Measurements from ENCODE around the gene DUSP3.
"Not testable (repeated sequence)": the region's sequence is repeated elsewhere in the genome, so short reads cannot be mapped to it uniquely, and the experiment has no call there.

The DUSP3 gene

DNA sequence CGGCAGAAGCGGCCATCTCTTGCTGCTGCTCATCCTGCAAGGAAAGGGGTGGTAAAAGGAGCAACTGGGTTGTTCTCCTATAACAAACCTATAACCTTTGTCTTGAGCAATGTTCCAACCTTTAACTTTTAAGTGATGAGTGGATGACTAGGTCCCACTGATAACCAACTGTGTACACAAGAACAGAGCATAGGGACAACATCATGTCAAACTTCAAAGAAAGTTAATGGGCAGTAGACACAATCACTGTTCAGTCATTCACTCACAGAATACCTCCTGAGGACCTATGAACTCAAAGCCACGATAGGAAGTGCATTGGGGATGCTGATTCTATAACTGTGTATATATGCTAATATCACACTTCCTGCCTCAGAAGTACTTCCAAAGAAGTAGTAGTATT lies 23.1 kb upstream of the DUSP3 start:
- no peak for DNase-seq (ENCODE audit: low read depth in 2 of 2, low spot score in 1 of 2)

DNA sequence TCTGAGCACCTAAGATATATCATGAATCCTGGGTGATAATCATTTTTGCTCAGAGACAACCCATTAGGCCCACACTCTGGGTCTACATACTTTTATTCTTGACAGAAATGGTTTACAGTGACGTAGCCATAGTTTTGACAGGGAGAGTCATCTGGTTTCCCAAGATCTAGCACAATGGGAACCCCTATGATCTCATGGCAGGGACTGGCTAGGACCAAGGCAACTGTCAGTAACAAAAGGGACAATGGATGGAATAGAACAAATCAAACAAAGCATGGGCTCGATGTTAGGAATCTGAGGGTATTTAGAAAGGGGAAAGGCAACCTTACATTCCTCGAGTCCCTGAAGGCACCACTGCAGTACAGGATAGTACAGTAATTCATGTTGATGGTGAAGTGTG lies 22.0 kb upstream of the DUSP3 start:
- DNase-seq (ENCODE audit: low read depth in 2 of 2, low spot score in 1 of 2), result no peak

DNA sequence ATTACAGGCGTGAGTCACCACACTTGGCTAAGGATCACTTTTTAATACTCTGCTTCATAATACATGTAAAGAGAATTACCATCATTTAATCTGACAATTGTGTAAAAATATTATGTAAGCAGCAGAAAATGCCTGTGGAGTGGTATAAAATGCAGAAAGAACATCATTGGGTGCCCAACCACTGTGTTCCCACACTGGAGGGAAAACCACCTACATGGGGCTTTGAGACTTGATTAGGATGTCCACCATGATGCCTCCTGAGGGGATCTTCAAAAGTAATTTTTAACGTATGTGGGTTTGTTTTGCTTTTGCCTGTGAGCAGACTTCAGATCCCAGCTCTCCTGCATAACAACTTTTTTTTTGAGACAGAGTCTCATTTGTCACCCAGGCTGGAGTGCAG lies 20.3 kb upstream of the DUSP3 start:
- no peak for DNase-seq (ENCODE audit: low read depth in 2 of 2, low spot score in 1 of 2)

DNA sequence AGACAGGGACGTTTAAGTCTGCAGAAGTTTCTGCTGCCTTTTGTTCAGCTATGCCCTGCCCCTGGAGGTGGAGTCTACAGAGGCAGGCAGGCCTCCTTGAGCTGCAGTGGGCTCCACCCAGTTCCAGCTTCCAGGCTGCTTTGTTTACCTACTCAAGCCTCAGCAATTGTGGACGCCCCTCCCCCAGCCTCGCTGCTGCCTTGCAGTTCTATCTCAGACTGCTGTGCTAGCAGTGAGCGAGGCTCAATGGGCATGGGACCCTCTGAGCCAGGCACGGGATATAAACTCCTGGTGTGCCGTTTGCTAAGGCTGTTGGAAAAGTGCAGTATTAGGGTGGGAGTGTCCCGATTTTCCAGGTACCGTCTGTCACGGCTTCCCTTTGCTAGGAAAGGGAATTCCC lies 19.2 kb upstream of the DUSP3 start:
- DNase-seq (ENCODE audit: low read depth in 2 of 2, low spot score in 1 of 2), result not testable (repeated sequence)

DNA sequence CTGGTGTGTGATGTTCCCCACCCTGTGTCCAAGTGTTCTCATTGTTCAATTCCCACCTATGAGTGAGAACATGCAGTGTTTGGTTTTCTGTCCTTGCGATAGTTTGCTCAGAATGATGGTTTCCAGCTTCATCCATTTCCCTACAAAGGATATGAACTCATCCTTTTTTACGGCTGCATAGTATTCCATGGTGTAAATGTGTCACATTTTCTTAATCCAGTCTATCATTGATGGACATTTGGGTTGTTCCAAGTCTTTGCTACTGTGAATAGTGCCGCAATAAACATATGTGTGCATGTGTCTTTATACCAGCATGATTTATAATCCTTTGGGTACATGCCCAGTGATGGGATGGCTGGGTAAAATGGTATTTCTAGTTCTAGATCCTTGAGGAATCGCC lies 13.9 kb upstream of the DUSP3 start:
- not testable (repeated sequence) for DNase-seq (ENCODE audit: low read depth in 2 of 2, low spot score in 1 of 2)

DNA sequence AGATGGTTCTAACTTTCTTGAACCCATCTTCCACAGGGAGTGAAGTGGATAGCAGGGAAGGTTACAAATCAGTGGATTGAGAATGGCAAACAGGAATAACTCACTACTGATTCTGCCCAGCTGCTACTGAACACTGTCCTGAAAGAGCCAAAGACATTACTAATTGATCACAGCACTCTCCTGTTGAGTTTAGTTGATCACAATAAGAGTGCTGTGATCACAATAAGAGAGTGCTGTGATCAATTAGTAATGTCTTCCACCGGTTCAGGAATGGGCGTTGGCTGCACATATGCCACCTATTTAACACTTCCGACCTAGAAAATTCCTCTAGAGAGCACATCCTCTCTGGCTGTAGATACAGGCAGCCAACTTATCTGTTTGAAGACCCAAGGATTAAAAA lies 12.8 kb upstream of the DUSP3 start:
- no peak for DNase-seq (ENCODE audit: low read depth in 2 of 2, low spot score in 1 of 2)

DNA sequence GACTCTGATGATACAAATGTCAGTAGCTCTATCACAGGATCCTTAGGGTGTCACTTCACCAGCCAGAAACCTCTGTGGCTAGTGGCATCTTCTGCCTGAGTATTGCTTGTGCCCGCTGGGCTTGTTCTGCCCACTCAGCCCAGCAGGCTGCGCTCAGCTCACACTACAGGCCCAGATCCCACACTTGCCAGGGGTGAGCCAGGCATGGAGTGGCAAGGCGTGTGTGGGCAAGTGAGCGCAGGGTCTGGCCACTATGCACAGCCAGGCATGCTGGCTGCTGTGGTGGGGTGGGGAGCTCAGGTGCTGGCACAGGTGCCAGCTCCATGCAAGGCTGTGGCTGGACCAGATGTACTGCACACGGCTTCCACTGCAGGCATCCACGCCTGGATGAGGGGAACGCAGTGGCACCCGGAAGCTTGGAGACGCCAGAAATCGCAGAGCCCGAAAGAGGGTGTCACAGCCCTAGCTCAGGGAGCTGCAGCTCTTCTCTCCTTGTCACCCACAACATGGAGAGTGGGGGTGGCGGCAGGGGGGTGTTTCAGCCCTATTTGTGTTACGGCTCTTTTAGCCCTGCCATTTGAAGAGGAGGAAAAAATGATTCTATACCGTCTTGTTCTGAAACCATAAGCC lies 11.6 kb upstream of the DUSP3 start:
- no peak for DNase-seq (ENCODE audit: low read depth in 2 of 2, low spot score in 1 of 2)

DNA sequence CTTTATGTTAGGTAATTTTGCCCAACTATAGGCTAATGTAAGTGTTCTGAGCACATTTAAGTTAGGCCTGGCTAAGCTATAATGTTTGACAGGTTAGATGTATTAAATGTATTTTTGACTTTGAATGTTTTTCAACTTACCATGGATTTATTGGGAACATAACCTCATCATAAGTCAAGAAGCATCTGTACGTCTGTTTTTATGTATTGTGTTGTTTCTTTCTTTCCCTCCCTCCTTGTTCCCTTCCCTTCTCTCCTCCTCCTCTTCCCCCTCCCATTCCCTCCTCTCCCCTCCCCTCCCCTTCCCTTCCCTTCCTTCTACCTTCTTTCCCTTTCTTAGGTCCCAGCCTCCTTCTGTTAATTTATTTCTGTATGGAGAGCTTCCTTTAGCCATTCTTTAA lies 10.7 kb upstream of the DUSP3 start:
- no peak for DNase-seq (ENCODE audit: low read depth in 2 of 2, low spot score in 1 of 2)

DNA sequence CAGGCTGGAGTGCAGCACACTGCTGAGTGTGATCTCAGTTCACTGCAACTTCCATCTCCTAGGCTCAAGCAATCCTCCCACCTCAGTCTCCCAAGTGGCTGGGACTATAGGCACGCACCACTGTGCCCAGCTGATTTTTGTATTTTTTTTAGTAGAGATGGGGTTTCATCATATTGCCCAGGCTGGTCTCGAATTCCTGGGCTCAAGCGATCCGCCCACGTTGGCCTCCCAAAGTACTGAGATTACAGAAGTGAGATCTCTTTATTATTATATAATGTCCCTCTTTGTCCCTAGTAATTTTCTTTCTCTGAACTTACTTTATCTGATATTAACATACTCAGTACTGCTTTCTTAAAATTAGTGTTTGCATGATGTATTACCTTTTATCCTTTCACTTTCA lies 9.8 kb upstream of the DUSP3 start:
- no peak for DNase-seq (ENCODE audit: low read depth in 2 of 2, low spot score in 1 of 2)

DNA sequence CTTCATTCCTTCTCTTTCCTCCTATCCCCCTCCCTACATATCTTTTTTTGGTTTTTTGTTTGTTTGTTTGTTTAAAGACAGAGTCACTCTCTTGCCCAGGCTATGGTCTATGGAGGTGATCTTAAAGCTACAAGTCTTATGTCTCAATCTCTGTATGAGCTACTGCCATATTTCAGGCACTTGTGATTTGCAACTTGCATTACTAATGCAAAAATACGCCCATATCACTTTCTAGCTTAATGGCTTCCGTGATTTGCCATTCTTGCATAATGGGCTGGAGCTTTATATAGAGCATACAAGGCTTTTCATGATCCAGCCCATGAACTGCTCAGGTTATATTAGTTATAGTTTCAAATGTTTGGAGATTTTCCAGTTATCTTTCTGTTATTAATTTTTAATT lies 9.0 kb upstream of the DUSP3 start:
- DNase-seq (ENCODE audit: low read depth in 2 of 2, low spot score in 1 of 2), result no peak

DNA sequence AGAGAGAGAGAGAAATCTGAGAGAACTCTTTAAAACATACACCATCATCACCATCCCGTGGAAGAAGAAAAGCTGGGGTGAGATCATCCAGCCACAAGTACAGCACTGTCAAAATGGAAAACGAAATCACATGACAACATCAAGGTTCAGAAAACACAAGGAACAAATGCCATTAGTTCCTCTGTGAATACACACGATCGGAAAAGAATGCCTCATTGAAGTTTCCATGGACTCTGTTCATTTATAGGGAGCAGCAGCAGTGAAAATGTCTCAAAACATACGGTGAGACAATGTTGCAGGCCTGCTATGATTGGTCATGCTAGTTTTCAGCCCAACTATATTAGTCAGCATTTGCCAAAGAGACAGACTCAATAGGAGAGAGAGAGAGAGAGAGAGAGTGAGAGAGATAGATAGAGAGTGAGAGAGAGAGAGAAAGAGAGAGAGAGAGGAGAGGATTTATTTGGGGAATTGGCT lies 5.9 kb upstream of the DUSP3 start:
- no peak for DNase-seq (ENCODE audit: low read depth in 2 of 2, low spot score in 1 of 2)

DNA sequence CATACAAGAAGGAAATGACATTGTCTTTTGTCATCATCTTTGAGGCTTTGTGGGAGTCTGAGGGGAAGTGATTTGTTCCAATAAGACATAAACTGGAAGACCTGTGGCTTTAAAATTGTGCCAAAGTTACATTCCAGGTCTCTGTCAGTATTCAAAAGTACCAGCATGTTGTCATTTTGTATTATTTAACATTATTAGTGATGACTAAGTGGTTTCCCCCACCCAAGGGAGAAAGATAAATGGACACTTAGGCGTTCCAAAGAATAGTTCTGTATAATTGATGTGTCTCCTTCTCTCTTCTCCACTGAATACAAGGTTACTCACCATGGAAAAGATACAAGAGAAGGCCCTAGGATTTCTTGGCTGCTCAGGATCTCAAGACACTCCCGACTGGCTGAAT lies 5.3 kb upstream of the DUSP3 start:
- DNase-seq (ENCODE audit: low read depth in 2 of 2, low spot score in 1 of 2), result no peak

DNA sequence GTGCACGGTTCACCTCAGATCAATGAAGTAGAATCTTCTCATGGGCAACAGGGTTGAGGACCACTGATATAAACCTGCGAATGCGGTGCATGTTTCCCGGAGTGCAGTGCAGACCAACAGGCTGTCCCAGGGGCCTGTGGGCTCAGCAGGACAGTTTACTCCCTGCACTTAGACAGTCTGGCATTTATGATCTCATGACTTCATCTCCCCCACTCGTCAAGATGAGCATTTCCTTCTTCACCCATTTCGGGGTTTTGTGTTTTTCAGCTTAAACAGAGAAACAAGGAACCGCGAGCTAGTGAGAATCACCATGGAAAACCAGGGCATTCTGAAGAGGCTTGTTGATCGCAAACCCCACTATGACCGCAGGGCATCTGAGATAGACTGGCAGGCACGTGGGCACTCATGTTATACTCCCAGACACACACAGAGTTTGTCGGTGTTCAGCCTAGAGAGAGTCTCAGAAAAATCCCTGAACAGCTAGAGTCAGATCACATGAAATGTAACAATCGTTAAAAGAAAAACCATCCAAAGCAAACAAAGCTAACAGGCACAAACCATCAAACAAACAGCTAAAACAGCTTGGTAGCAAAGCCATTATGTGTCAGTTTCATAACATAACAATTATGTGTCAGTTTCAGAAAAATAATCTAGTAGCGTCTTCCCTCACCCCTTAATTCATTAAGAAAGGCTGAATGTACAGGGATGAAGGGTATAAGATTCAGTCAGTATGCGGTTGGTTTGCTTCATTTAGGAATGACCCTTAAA lies 4.3 kb upstream of the DUSP3 start:
- no peak for DNase-seq (ENCODE audit: low read depth in 2 of 2, low spot score in 1 of 2)

DNA sequence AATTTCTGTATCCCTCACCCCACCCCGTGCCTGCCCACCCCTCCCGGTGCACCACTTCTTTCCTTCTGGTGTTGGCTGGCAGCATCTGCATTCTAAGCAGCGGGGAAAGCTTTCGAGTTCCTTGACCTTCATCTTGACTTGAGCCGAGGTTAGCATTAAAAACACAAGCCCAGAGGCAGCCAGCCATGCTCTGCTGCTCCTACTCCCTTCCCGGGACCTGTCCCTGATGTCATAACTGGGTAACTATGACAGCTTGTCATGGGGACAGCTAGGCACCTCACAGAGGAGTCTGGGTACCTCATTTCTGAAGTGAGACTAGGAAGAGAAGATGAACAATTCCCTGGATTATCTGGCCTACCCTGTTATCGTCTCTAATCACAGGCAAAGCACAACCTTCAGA lies 1.4 kb upstream of the DUSP3 start, which contains the start of gene CFAP97D1:
TSS of gene CFAP97D1 (plus strand) at position 301 of the 400 bp plus-strand sequence. CDS start at position 329, 28 bp downstream.
- no peak for DNase-seq (ENCODE audit: low read depth in 2 of 2, low spot score in 1 of 2)

DNA sequence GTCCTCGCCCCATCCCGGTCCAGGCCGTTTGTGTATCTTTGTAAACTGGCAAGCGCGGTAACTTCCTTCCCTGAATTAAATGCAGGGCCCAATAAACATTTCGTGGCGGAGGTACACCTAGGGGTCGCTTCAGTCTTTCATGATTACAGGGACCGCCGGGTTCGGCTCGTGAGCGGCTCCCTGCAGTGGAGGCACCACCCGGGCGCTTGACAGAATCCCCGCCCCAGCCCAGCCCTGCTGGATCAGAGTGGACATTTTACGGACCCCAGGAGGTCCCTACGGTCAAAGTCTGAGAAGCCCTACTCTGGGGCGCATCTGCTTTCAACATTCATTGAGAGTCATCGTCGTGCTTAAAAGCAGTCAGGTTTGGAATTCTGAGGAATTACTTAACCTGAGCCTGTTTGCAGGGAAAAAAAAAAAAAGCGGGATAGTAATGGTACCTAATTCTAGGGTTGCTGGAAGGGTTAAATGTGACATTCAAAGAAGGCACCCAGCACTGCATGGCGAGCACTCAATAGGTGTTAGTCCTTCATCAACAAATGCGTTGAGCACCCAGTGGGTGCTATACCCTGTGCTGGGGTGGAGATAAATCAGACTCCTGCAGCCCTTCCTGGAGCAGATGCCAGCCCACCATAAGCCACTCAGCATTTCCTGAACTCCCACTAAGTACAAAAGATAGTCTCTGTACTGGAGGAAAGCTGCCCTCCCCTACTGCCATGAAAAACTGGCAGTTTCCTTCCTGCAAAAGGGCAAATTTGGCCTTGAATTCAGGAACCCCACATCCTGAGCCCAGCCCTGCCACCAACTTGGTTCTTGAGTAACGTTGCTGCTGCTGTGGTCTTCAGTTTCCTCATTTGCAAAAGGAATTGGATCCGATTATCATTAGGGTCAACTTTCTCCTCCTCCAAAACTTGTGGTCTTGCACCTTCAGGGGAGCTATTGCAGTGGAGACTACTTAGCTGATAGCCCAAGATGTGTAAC lies 658 bp upstream of the DUSP3 start:
- DNase-seq (ENCODE audit: low read depth in 2 of 2, low spot score in 1 of 2), result no peak

DNA sequence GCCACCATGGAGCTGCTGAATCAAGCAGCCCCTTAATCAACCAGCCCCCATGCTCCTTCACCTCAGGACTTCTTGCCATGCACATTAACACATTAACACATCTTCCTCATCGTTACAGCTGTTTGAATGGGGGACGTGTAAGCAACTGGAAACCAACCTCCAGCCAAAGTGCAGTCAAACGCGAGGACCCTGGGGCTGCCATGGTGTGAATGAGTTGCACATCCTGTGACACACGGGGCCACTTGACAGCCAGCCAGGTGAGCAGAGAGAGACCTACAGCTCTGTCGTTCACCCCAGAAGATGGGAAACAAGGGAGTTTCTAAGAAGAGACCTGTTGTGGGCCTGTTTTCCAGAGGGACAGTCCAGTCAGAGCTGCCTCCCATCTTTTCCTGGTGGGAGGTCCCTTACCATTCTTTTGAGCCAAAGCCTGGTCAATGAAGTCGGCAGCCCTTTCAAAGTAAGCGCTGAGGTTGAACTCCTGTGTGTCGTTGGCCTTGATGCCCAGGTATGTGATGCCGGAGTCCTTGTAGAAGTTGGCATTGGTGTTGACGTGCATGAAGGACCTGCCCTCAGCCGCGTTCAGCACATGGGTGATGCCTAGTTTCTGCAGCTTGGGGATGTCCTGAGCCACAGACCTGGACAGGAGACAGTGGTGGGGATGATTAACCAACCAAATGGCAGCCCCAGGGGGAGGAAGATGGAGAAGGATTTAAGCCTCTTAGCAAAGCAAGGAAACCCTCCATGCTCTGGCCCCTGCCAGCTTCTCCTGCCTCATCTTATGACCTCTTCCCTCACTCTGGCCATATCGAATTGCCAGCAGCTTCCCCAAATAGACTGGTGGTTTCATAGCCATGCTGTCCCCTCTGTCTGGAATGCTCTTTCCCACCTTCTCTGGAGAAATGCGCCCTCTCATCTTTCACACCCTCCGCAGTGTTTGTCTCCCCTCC lies 4.2 kb downstream of the DUSP3 start:
- no peak for DNase-seq (ENCODE audit: low read depth in 2 of 2, low spot score in 1 of 2)

DNA sequence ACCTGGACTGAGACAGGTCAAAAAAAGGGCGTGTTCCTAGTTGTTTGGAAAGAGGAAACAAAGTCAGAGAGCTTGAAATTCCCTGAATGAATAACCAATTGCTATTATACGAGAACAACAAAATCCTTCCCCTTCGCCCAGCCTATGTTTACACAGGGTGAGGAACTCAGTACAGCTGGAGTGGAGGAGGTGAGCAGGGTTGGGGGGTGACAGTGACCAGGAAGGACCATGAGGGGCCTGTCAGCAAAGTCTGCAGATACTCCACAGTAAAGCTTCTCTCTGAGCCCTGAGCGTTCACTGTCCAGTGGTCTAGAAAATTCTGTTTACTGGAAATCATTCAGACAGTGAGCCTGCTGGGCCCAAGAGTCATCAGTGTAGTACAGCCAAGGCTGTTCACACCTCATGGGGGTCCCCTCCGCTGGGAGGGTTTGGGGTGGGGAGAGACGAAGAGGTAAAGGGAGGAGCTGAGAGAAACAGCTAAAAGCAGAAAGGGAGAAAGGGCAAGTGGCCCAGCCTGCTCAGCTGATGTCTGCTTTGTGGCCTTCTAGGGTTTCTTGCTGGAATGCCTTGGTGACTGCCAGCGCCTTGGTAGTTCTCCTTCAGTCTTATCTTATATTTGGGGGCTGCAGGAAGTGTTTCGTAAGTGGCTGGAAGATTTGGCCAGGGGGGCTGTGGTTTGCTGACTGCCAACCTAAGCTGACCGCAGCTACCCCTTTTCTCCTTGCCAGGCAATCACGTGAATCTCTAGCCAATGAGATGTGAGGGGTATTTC lies 5.7 kb downstream of the DUSP3 start:
- DNase-seq (ENCODE audit: low read depth in 2 of 2, low spot score in 1 of 2), result no peak

DNA sequence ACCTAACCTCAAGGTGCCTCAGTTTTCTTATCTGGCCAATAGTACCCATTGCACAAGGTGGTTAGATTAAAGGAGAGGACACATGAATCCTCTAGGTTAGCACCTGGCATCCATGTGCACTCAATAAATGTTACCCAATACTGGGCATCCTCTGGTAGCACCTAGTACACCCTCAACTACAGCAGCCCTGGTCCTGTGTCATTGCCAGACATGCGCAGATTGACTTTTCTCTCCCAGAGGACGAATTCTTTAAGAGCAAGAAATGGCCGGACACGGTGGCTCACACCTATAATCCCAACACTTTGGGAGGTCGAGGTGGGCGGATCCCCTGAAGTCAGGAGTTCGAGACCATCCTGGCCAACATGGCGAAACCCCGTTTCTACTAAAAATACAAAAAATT lies 7.3 kb downstream of the DUSP3 start:
- DNase-seq (ENCODE audit: low read depth in 2 of 2, low spot score in 1 of 2), result no peak

DNA sequence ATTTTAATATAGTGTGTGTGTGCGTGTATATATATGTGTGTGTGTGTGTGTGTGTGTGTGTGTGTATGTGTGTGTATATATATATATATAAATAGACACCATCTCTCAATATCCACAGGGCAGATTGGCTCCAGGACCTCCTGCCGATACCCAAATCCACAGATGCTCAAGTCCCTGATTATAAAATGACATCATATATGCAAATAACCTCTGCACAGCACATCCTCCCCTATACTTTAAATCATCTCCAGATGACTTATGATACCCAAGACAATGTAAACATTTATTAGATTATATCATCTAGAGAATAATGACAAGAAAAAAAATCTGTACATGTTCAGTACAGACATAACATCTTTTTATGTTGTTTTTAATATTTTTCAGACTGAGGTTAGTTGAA lies 7.8 kb downstream of the DUSP3 start:
- DNase-seq (ENCODE audit: low read depth in 2 of 2, low spot score in 1 of 2), result no peak

DNA sequence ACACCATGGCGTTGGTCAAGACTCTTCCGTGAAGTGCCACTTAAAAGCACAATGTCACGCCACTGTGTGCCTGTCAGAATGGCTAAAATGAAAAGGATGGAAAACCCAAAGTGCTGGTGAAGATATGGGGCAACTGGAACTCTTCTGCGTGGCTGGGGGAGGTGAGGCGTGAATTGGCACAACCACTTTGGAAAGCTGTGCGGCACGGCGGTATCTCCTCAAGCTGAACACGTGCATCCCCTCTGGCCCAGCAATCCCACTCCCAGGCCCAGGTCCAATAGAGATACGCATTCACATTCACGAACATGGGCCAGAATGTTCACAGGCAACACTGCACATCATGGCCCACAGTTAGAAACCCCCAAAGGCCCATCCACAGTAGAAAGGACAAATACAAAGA lies 8.9 kb downstream of the DUSP3 start:
- no peak for DNase-seq (ENCODE audit: low read depth in 2 of 2, low spot score in 1 of 2)

All from stimulated activated CD8-positive, alpha-beta memory T cell treated with anti-CD3 and anti-CD28 coated beads, Interleukin-4, amount 100 ng/mL, for 1 hour (primary cell).